ENCODE data around the gene NDRG2. TPM values are rescaled to one million over a fixed set of nuclear protein-coding genes. Genes with fewer than 3 reads are reported as not detected.
"Not testable (repeated sequence)": the region's sequence is repeated elsewhere in the genome, so short reads cannot be mapped to it uniquely, and the experiment has no call there.

Gene NDRG2
- total RNA-seq, 1 donor from 2014 or later, result 45.9 TPM

GRCh38 chr14:20996521-20996920 lies 28.3 kb downstream of the NDRG2 start:
- H3K36me3 Mint-ChIP-seq (ENCODE audit: low read depth, unreplicated experiment), result peaks cover 23% of the 10 kb centered on the region
- H3K4me1 Mint-ChIP-seq (ENCODE audit: unreplicated experiment), result peaks cover 17% of the 10 kb centered on the region

GRCh38 chr14:20989787-20990600 lies 34.9 kb downstream of the NDRG2 start, which contains the start of gene METTL17:
Gene METTL17 (plus strand): TSS chr14:20989980. CDS start chr14:20990003, 23 bp downstream.
- H3K4me3 Mint-ChIP-seq (ENCODE audit: unreplicated experiment), result peak within 1 kb of the TSS; percentile 90
- H3K4me1 Mint-ChIP-seq (ENCODE audit: unreplicated experiment), result peaks cover 15% of the 10 kb centered on the region
- peaks cover 15% of the 10 kb centered on the region for H3K36me3 Mint-ChIP-seq (ENCODE audit: low read depth, unreplicated experiment)
- H3K27me3 Mint-ChIP-seq (ENCODE audit: unreplicated experiment), result peaks cover 5% of the 10 kb centered on the region
- no peak for TF ChIP-seq CTCF (IDR thresholded peaks at IDR 0.05; ENCODE audit: unreplicated experiment)
- no peaks in the 10 kb centered on the region for H3K9me3 Mint-ChIP-seq (ENCODE audit: unreplicated experiment)
- DNase-seq (ENCODE audit: low spot score), result peak; percentile 74
- peak within 1 kb of the TSS; percentile 82 for H3K27ac Mint-ChIP-seq (ENCODE audit: unreplicated experiment)

More at GRCh38 chr14:20996521-20996920, 28.3 kb downstream of the NDRG2 start:
- no peak overlapping the region for H3K4me3 Mint-ChIP-seq (ENCODE audit: unreplicated experiment)
- TF ChIP-seq CTCF (IDR thresholded peaks at IDR 0.05; ENCODE audit: unreplicated experiment), result no peak
- DNase-seq (ENCODE audit: low spot score), result no peak
- no peaks in the 10 kb centered on the region for H3K27me3 Mint-ChIP-seq (ENCODE audit: unreplicated experiment)
- H3K27ac Mint-ChIP-seq (ENCODE audit: unreplicated experiment), result no peak overlapping the region
- no peaks in the 10 kb centered on the region for H3K9me3 Mint-ChIP-seq (ENCODE audit: unreplicated experiment)

GRCh38 chr14:20989471-20989786 lies 35.4 kb downstream of the NDRG2 start:
- H3K27ac Mint-ChIP-seq (ENCODE audit: unreplicated experiment), result no peak overlapping the region
- H3K27me3 Mint-ChIP-seq (ENCODE audit: unreplicated experiment), result peaks cover 5% of the 10 kb centered on the region
- peaks cover 11% of the 10 kb centered on the region for H3K36me3 Mint-ChIP-seq (ENCODE audit: low read depth, unreplicated experiment)
- H3K4me1 Mint-ChIP-seq (ENCODE audit: unreplicated experiment), result peaks cover 17% of the 10 kb centered on the region
- peak overlapping the region; percentile 79 for H3K4me3 Mint-ChIP-seq (ENCODE audit: unreplicated experiment)
- TF ChIP-seq CTCF (IDR thresholded peaks at IDR 0.05; ENCODE audit: unreplicated experiment), result no peak
- no peaks in the 10 kb centered on the region for H3K9me3 Mint-ChIP-seq (ENCODE audit: unreplicated experiment)
- DNase-seq (ENCODE audit: low spot score), result no peak

GRCh38 chr14:20988717-20989470 lies 36.0 kb downstream of the NDRG2 start:
- no peak for TF ChIP-seq CTCF (IDR thresholded peaks at IDR 0.05; ENCODE audit: unreplicated experiment)
- Mint-ChIP-seq H3K9me3 (ENCODE audit: unreplicated experiment) (no peaks in the 10 kb centered on the region), H3K36me3 (ENCODE audit: low read depth, unreplicated experiment) (peaks cover 10% of the 10 kb centered on the region), H3K4me3 (ENCODE audit: unreplicated experiment) (peak overlapping the region; percentile 56), H3K4me1 (ENCODE audit: unreplicated experiment) (peaks cover 21% of the 10 kb centered on the region), H3K27me3 (ENCODE audit: unreplicated experiment) (peaks cover 5% of the 10 kb centered on the region), H3K27ac (ENCODE audit: unreplicated experiment) (peak overlapping the region; percentile 67)
- DNase-seq (ENCODE audit: low spot score), result no peak

GRCh38 chr14:20986811-20987210 lies 38.0 kb downstream of the NDRG2 start:
- H3K27ac Mint-ChIP-seq (ENCODE audit: unreplicated experiment), result no peak overlapping the region
- H3K4me3 Mint-ChIP-seq (ENCODE audit: unreplicated experiment), result no peak overlapping the region
- no peak for TF ChIP-seq CTCF (IDR thresholded peaks at IDR 0.05; ENCODE audit: unreplicated experiment)
- H3K9me3 Mint-ChIP-seq (ENCODE audit: unreplicated experiment), result no peaks in the 10 kb centered on the region
- peaks cover 5% of the 10 kb centered on the region for H3K27me3 Mint-ChIP-seq (ENCODE audit: unreplicated experiment)
- no peak for DNase-seq (ENCODE audit: low spot score)
- H3K4me1 Mint-ChIP-seq (ENCODE audit: unreplicated experiment), result peaks cover 26% of the 10 kb centered on the region
- H3K36me3 Mint-ChIP-seq (ENCODE audit: low read depth, unreplicated experiment), result peaks cover under 1% of the 10 kb centered on the region

- H3K27ac Mint-ChIP-seq (ENCODE audit: unreplicated experiment); H3K27me3 Mint-ChIP-seq (ENCODE audit: unreplicated experiment); H3K9me3 Mint-ChIP-seq (ENCODE audit: unreplicated experiment); DNase-seq (ENCODE audit: low spot score); H3K36me3 Mint-ChIP-seq (ENCODE audit: low read depth, unreplicated experiment); H3K4me3 Mint-ChIP-seq (ENCODE audit: unreplicated experiment): not testable (repeated sequence)
- H3K4me1 Mint-ChIP-seq (ENCODE audit: unreplicated experiment), result peaks cover 24% of the 10 kb centered on the region
Measured at GRCh38 chr14:20985650-20986049, 39.2 kb downstream of the NDRG2 start.

All from endothelial cell (in vitro differentiated cells).